ENCODE measurements around the gene RREB1.

The RREB1 gene

GRCh38 chr6:7298113-7298512 is 190.4 kb downstream of the RREB1 start:
- no peak for DNase-seq (ENCODE audit: low read depth)

GRCh38 chr6:7300926-7301325 is 193.2 kb downstream of the RREB1 start:
- DNase-seq (ENCODE audit: low read depth), result no peak

Data from stromal cell of bone marrow (primary cell).